ES-I3 (cell line): Measurements from ENCODE around the gene PCNX4.
"Not testable (repeated sequence)": the region's sequence is repeated elsewhere in the genome, so short reads cannot be mapped to it uniquely, and the experiment has no call there.

ENCODE experiments used
- H3K36me3 ChIP-seq: 2 replicates; pipeline ENCODE4 v1.6.1; 2013; ENCODE audit warnings: mild to moderate bottlenecking, low read length, control low read depth, moderate library complexity; ENCODE audit not compliant: insufficient read depth
- H3K4me1 ChIP-seq: 2 replicates; pipeline ENCODE4 v1.6.1; 2013; ENCODE audit warnings: mild to moderate bottlenecking, control low read depth, low read length; ENCODE audit not compliant: insufficient read depth
- H3K9ac ChIP-seq: 2 replicates; pipeline ENCODE4 v1.6.1; 2013; ENCODE audit warnings: low read depth, mild to moderate bottlenecking, low read length, moderate library complexity
- H3K9me3 ChIP-seq: 2 replicates; pipeline ENCODE4 v1.6.1; 2013; ENCODE audit warnings: mild to moderate bottlenecking, low read length, moderate library complexity; ENCODE audit not compliant: control insufficient read depth, insufficient read depth

Gene PCNX4

DNA sequence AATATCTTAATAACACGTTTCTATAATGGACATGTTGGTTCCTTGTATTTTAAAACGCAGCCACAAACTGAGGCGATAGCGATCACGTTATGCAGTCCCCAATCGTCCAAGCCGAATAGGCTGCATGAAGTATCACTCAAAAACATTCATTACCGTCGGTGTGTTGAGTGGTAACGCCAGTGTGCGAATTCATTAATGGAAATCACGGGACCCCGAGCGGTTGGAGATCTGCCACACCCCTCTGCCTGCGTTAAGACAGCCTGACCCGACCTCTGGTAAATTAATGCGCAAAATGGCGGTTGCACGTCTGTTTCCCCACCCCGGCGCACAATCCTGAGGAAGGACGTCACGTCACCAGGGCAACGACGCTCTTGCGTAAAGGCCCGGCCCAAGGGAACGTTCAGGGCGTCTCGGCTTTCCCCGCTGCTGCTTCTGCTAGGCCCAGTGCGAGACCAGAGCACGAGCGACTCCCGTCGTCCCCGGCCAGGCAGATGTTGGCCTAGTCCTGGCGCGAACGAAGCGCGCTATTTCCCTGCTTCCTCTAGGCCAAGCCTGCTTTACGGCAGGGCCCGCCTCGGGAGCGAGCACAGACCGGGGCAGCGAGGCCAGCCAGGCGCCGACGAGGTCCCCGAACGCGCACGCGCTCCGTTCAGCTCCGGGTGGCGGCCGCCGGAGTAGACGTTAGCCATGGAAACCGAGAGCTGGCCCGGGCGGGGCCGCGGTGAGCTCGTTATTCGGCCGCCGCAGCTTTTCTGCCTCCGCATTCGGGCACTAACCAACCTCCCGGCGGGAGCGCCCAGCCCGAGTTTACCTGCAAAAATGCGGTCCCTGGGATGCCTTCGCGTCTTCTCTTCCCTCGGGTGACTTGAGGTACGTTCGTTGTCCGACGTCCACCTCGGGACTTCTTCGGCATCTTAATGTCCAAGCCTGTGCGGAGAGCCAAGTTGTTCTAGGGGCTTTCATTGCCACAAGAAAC is at the start of gene PCNX4:
Gene PCNX4, plus strand, starts transcription at position 374 of the 976 bp plus-strand sequence. CDS start 15,716 bp downstream, outside the sequence.
- Histone ChIP-seq H3K9ac (peak within 1 kb of the TSS; percentile 78), H3K36me3 (no peaks in the 10 kb centered on the region), H3K4me1 (peaks cover 10% of the 10 kb centered on the region; the same call in 1 of the 2 replicates), H3K9me3 (no peaks in the 10 kb centered on the region)

- H3K9ac ChIP-seq, H3K9me3 ChIP-seq, H3K36me3 ChIP-seq, H3K4me1 ChIP-seq: not testable (repeated sequence)
Observed at GRCh38 chr14:60047976-60048375, 43.7 kb upstream of the PCNX4 start.

GRCh38 chr14:60051721-60052221 is 40.0 kb upstream of the PCNX4 start:
- Histone ChIP-seq H3K9me3 (no peaks in the 10 kb centered on the region), H3K36me3 (no peaks in the 10 kb centered on the region), H3K4me1 (no peaks in the 10 kb centered on the region), H3K9ac (no peak overlapping the region)

DNA sequence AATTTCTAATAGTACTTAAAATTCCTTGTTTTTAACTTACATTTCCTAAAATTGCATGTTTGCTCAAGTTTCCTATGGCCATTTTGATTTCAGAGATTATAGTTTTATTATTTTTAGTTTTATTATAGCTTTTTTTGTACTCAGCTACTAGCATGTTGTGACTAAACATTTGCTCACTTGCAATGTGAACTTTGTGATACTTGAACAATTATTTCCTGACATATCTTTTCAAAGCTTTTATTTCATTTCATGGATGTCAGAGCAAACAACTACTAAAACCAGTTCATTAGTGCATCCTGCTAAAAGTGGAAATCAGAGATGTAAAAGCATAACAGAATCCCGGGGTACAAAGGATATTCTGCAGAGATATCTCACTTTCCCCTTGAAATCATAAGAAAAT is 33.6 kb upstream of the PCNX4 start:
- no peaks in the 10 kb centered on the region for H3K4me1 ChIP-seq

GRCh38 chr14:60061371-60061770 is 30.4 kb upstream of the PCNX4 start:
- H3K9ac ChIP-seq, result no peak overlapping the region
- H3K9me3 ChIP-seq, result no peaks in the 10 kb centered on the region
- no peaks in the 10 kb centered on the region for H3K4me1 ChIP-seq
- no peaks in the 10 kb centered on the region for H3K36me3 ChIP-seq

More for the DNA sequence above, 33.6 kb upstream of the PCNX4 start:
- Histone ChIP-seq H3K9ac (no peak overlapping the region), H3K9me3 (no peaks in the 10 kb centered on the region), H3K36me3 (no peaks in the 10 kb centered on the region)

GRCh38 chr14:60064491-60065072 is 27.1 kb upstream of the PCNX4 start:
- Histone ChIP-seq H3K36me3 (no peaks in the 10 kb centered on the region), H3K4me1 (no peaks in the 10 kb centered on the region), H3K9me3 (no peaks in the 10 kb centered on the region), H3K9ac (no peak overlapping the region)

DNA sequence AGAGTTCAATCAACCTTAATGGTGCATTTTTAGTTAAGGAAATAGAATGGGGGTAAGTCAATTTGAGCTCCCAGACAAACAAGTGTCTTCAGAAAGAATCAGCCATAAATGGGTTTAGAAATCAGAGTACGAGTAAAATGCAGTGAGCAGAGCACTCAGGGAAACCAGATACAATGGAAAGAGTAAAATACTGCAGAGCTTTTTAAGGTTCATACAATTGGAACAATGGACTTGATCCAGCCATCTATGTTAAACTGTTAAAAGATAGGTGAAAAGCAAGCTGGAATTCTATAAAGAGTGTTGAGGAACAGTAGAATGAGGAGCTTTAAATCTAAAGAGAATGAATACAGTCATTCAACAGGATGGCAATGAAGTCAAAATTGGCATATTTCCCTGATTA is 23.8 kb upstream of the PCNX4 start:
- H3K9ac ChIP-seq, result no peak overlapping the region
- H3K36me3 ChIP-seq, result no peaks in the 10 kb centered on the region
- no peaks in the 10 kb centered on the region for H3K9me3 ChIP-seq
- no peaks in the 10 kb centered on the region for H3K4me1 ChIP-seq

DNA sequence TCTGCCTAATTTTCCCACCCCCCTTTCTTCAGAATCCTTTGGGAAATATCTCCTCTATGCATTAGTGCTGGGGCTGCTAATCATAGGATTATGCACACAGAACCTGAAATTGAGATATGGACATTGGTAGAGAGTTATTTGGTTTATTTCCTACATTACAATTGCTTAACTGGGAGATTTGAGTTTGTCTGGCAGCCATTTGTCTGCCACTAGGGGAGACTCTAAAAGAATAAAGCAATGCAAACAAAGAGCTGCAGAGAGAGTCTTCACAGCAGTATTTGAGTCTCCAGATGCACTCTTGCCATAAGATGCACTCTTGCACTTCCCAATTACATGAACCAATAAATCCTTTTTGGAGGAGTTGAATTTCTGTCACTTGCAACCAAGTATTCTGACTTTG is 12.0 kb upstream of the PCNX4 start:
- H3K9ac ChIP-seq, result no peak overlapping the region
- no peaks in the 10 kb centered on the region for H3K9me3 ChIP-seq
- H3K4me1 ChIP-seq, result no peaks in the 10 kb centered on the region
- no peaks in the 10 kb centered on the region for H3K36me3 ChIP-seq

GRCh38 chr14:60085085-60085484 is 6.6 kb upstream of the PCNX4 start:
- no peaks in the 10 kb centered on the region for H3K4me1 ChIP-seq
- no peak overlapping the region for H3K9ac ChIP-seq
- H3K9me3 ChIP-seq, result no peaks in the 10 kb centered on the region
- no peaks in the 10 kb centered on the region for H3K36me3 ChIP-seq

DNA sequence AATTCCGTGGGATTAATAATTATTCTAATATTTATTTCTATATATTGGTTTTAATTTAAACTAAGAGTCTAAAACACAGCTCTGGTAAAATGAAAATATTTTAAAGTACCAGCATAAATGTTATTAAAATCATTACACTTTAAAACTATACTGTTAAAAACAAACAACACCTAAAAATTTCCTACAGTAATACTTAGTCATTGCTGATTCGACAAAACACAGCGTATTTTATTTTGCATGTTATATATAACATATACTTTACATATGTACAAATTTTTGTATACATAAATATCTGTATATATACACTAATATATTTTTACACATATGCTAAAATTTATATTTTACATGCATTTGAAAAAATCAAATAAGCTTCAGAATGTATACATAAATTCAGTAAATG is 6.0 kb upstream of the PCNX4 start:
- Histone ChIP-seq H3K36me3 (no peaks in the 10 kb centered on the region), H3K9ac (no peak overlapping the region), H3K9me3 (no peaks in the 10 kb centered on the region), H3K4me1 (no peaks in the 10 kb centered on the region)

DNA sequence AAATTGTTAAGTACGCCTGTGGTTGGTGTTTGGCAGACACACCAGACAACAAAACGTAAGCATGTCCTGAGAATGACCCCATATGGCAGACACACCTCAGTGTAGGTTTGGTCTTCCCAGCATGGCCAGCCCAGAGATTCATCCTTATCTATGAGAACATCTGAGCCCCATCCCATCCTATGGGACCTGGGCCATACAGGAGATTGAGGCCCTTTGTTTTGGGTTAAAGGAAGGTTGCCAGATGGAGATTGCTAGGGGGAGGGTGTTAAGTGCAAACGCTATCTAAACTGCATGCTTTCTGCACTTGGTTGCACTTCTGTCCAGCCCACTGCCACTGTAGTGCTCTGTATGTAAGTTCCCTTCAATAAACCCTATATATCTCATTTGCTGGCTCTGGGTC is 4.1 kb upstream of the PCNX4 start:
- Histone ChIP-seq H3K4me1 (no peaks in the 10 kb centered on the region), H3K9me3 (no peaks in the 10 kb centered on the region), H3K9ac (no peak overlapping the region)

DNA sequence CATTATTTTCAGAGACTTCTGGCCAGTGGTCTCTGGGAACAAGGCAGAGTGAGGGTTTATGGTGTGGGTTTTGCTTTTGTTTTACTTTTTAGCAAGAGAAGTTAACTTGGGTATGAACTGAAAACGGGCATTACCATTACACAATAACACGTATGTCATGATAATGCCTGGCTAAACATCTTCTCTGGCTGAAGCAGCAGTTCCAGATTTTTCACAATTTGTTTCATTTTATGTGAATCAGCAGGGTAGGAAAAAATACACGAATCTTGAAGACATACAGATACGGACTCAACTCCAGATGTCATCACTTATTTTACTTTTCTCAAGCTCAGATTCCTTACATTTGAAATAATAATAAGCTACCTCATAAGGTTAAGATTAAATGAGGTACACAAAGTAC is 2.5 kb upstream of the PCNX4 start:
- Histone ChIP-seq H3K9me3 (no peaks in the 10 kb centered on the region), H3K36me3 (no peaks in the 10 kb centered on the region), H3K4me1 (no peaks in the 10 kb centered on the region), H3K9ac (no peak overlapping the region)

More for the DNA sequence above, 4.1 kb upstream of the PCNX4 start:
- no peaks in the 10 kb centered on the region for H3K36me3 ChIP-seq

DNA sequence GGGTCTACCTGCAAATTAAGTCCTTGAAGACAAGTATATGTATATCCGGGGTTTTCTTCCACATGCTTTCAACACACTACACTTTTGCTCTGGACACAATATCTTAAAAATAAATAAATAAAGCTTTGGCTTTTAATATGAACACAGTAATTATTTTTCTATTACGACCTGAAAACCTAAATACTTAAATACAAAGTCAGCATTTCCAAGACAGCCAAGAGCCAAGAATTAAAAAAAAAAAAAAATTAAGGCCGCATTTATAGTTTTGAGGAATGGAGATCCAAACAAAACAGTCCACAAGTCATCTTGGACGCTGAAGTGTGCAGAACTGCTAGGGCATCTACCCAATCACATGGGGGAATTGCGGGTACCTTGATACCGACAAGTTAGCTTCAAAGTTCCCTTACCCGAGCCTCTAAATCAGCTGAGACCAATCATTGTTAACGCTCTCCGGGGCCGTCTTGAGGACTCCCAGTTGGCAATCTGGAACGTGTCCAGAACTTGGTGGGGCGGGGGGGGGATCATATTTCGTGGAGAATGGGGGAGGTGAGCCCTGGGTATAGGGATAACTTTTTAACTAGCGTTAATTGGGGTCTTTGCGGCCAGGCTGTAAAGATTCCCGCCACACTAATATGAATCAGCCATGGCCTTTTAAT is 731 bp upstream of the PCNX4 start:
- Histone ChIP-seq H3K4me1 (peaks cover 10% of the 10 kb centered on the region; the same call in 1 of the 2 replicates), H3K9me3 (no peaks in the 10 kb centered on the region), H3K9ac (peak overlapping the region; percentile 78), H3K36me3 (no peaks in the 10 kb centered on the region)

GRCh38 chr14:60092526-60092920 is 800 bp downstream of the PCNX4 start:
- Histone ChIP-seq H3K4me1 (peaks cover 10% of the 10 kb centered on the region; the same call in 1 of the 2 replicates), H3K9ac (peak overlapping the region; percentile 78), H3K36me3 (no peaks in the 10 kb centered on the region), H3K9me3 (no peaks in the 10 kb centered on the region)
